OCI-LY1 (cell line): ENCODE measurements around the gene TTC1.

Experiments used
- H2AFZ ChIP-seq: fragments of 200-600 bp; sonication (generic), shearing (Covaris generic); 2 replicates; pipeline ENCODE4 v1.6.0; 2014; ENCODE audit warnings: antibody characterized with exemption, mild to moderate bottlenecking, low read length
- H3F3A ChIP-seq: fragments of 200-600 bp; sonication (generic), shearing (Covaris generic); 2 replicates; pipeline ENCODE4 v1.6.0; 2014; ENCODE audit warnings: mild to moderate bottlenecking, antibody characterized with exemption, low read length, moderate library complexity; ENCODE audit not compliant: insufficient read depth
- H3K27ac ChIP-seq: fragments of 200-600 bp; sonication (generic); 2 replicates; pipeline ENCODE4 v1.5.1; 2014; ENCODE audit warnings: low read length, mixed run types, mild to moderate bottlenecking, low read depth; ENCODE audit not compliant: poor library complexity, severe bottlenecking
- H3K27me3 ChIP-seq: fragments of 200-600 bp; sonication (generic); 2 replicates; pipeline ENCODE4 v1.6.0; 2014; ENCODE audit warnings: antibody characterized with exemption, mild to moderate bottlenecking, low read length, moderate library complexity; ENCODE audit not compliant: insufficient read depth
- H3K36me3 ChIP-seq: fragments of 200-600 bp; sonication (generic); 2 replicates; pipeline ENCODE4 v1.6.1; 2014; ENCODE audit warnings: mild to moderate bottlenecking, antibody characterized with exemption, low read length, moderate library complexity, mixed read lengths; ENCODE audit not compliant: insufficient read depth
- H3K4me1 ChIP-seq: fragments of 200-600 bp; sonication (generic); 2 replicates; pipeline ENCODE4 v1.5.1; 2014; ENCODE audit warnings: mild to moderate bottlenecking, low read length, moderate library complexity; ENCODE audit not compliant: insufficient read depth, severe bottlenecking
- H3K4me2 ChIP-seq: fragments of 200-600 bp; sonication (generic), shearing (Covaris generic); 2 replicates; pipeline ENCODE4 v1.6.1; 2014; ENCODE audit warnings: low read length
- H3K4me3 ChIP-seq: fragments of 200-600 bp; sonication (generic); 2 replicates; pipeline ENCODE4 v1.5.1; 2014; ENCODE audit warnings: low read length, low read depth, mild to moderate bottlenecking, mixed read lengths; ENCODE audit not compliant: poor library complexity, severe bottlenecking
- H3K79me2 ChIP-seq: fragments of 200-600 bp; shearing (Covaris generic); 2 replicates; pipeline ENCODE4 v1.6.1; 2016; ENCODE audit warnings: mixed run types, low read length, mixed read lengths; ENCODE audit not compliant: insufficient read depth
- H3K9ac ChIP-seq: fragments of 200-600 bp; sonication (generic), shearing (Covaris generic); 2 replicates; pipeline ENCODE4 v1.6.1; 2014; ENCODE audit warnings: mild to moderate bottlenecking, low read length, mixed read lengths
- H3K9me2 ChIP-seq: fragments of 200-600 bp; sonication (generic), shearing (Covaris generic); 2 replicates; pipeline ENCODE4 v1.6.1; 2014; ENCODE audit warnings: low read depth, mild to moderate bottlenecking, low read length, mixed read lengths
- H3K9me3 ChIP-seq: fragments of 200-600 bp; shearing (Covaris generic); 2 replicates; pipeline ENCODE4 v1.6.1; 2014; ENCODE audit warnings: low read length, mixed read lengths
- H4K20me1 ChIP-seq: fragments of 200-600 bp; sonication (generic), shearing (Covaris generic); 2 replicates; pipeline ENCODE4 v1.6.0; 2016; ENCODE audit warnings: mild to moderate bottlenecking, low read length; ENCODE audit not compliant: insufficient read depth
- CTCF ChIP-seq: fragments of 200-600 bp; sonication (generic), shearing (Covaris generic); IDR thresholded peaks from 2 replicates; pipeline ENCODE4 v1.5.1; 2017; ENCODE audit warnings: mild to moderate bottlenecking, antibody characterized with exemption, low read length, moderate library complexity, mixed read lengths
- EZH2 ChIP-seq: fragments of 200-600 bp; sonication (generic), shearing (Covaris generic); IDR thresholded peaks from 2 replicates; pipeline ENCODE4 v1.8.0; 2017; ENCODE audit warnings: borderline replicate concordance, mixed run types, mild to moderate bottlenecking, antibody characterized with exemption, low read length, moderate library complexity, mixed read lengths

The TTC1 gene

DNA sequence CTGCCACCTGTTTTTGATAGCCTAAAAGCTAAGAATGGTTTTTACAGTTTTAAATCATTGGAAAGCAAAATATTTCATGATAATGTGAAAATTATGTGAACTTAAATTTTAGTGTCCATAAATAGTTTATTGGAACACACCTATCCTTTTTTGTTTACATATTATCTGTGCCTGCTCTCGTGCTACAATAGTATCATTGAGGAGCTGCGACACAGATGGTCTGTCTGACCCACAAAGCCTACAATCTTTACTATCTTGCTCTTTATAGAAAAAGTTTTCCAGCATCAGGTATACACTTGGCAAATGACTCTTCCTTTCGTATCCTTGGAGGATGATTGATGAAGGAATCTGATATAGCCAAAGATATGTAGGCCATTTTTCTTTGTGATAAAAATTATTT lies 40.2 kb downstream of the TTC1 start:
- Histone ChIP-seq H3K9me2 (no peaks in the 10 kb centered on the region), H3K27ac (no peak overlapping the region), H3K27me3 (no peaks in the 10 kb centered on the region), H3K4me2 (no peak overlapping the region), H3K9ac (no peak overlapping the region), H4K20me1 (no peaks in the 10 kb centered on the region), H3K79me2 (no peaks in the 10 kb centered on the region), H3K36me3 (peaks cover 56% of the 10 kb centered on the region), H3F3A (no peaks in the 10 kb centered on the region), H3K9me3 (no peaks in the 10 kb centered on the region), H2AFZ (no peak overlapping the region), H3K4me3 (no peak overlapping the region), H3K4me1 (no peaks in the 10 kb centered on the region)
- no peak for TF ChIP-seq EZH2
- no peak for TF ChIP-seq CTCF

DNA sequence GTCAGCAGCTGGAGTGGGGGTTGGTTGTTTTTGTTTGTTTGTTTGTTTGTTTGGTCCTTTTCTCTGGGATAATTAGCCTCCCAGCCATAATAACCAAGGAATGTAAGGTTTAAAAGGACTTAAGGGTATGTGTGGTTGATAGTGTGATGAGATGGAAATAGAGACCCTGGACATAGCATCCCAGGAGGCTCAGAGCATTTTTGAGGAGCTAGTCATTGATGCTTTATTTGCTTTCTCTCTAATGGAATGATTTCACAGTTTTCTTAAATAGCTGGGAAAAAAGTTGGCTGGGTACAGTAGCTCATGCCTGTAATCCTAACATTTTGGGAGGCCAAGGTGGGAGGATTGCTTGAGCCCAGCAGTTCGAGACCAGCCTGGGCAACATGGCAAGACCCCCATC lies 45.1 kb downstream of the TTC1 start:
- Histone ChIP-seq H3K9me2 (no peaks in the 10 kb centered on the region), H3F3A (no peaks in the 10 kb centered on the region), H3K4me1 (no peaks in the 10 kb centered on the region), H3K27ac (no peak overlapping the region), H3K9ac (no peak overlapping the region), H3K36me3 (peaks cover 82% of the 10 kb centered on the region), H3K4me2 (no peak overlapping the region), H3K79me2 (no peaks in the 10 kb centered on the region), H3K9me3 (no peaks in the 10 kb centered on the region), H4K20me1 (no peaks in the 10 kb centered on the region), H3K4me3 (no peak overlapping the region), H2AFZ (no peak overlapping the region), H3K27me3 (no peaks in the 10 kb centered on the region)
- no peak for TF ChIP-seq CTCF
- no peak for TF ChIP-seq EZH2

GRCh38 chr5:160054831-160055230 lies 45.9 kb downstream of the TTC1 start:
- TF ChIP-seq EZH2 = no peak
- TF ChIP-seq CTCF = no peak
- no peak overlapping the region for H3K9ac ChIP-seq
- no peak overlapping the region for H3K27ac ChIP-seq
- H3K79me2 ChIP-seq = no peaks in the 10 kb centered on the region
- H3K27me3 ChIP-seq = no peaks in the 10 kb centered on the region
- no peaks in the 10 kb centered on the region for H3K4me1 ChIP-seq
- H3K9me2 ChIP-seq = no peaks in the 10 kb centered on the region
- no peak overlapping the region for H2AFZ ChIP-seq
- no peak overlapping the region for H3K4me3 ChIP-seq
- H4K20me1 ChIP-seq = no peaks in the 10 kb centered on the region
- H3K4me2 ChIP-seq = no peak overlapping the region
- no peaks in the 10 kb centered on the region for H3F3A ChIP-seq
- no peaks in the 10 kb centered on the region for H3K9me3 ChIP-seq
- peaks cover 80% of the 10 kb centered on the region for H3K36me3 ChIP-seq
